GM18861 (cell line): ENCODE results near the gene NCOA6.

Source experiments
- ATAC-seq: cut with Tn5 transposase; IDR thresholded peaks from one replicate; pipeline ENCODE4 v1.9.1; 2021; ENCODE audit not compliant: unreplicated experiment

NCOA6 gene

DNA sequence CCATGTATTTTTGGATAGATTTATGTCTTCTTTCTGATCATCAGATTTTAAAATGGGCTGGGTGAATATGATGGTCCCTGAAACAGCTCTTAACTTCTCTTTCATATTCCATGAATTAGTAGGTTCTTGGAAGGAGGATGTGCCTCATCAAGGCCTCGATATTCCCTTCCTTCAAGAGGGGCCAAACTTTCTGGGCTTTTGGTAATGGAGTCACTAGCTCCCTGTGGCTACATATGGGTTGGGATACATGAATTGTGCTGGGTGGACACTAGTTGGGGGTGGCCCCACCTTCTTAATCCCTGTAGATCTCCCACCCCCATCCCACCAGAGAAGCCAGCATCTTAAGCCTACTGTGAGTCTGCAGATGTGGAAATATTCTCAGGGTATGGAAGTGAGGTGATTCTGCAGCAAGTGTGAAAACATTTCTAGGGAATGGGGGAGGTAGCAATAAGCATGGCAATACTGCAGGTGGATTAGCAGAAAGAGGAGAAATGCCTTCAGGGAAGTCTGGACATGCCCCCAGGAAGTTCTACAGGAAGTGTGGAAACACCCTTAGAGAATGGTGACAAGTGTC is 119.1 kb downstream of the NCOA6 start:
- no peak for ATAC-seq

- no peak for ATAC-seq
Observed at GRCh38 chr20:34705397-34706301, 119.8 kb downstream of the NCOA6 start.

GRCh38 chr20:34705008-34705396 is 120.4 kb downstream of the NCOA6 start:
- ATAC-seq: no peak

GRCh38 chr20:34704177-34705007 is 121.1 kb downstream of the NCOA6 start, which contains the start of gene TP53INP2:
TSS of gene TP53INP2 (plus strand) at chr20:34704344. CDS start at chr20:34708740, 4,396 bp downstream.
- peak; percentile 37 for ATAC-seq

- no peak for ATAC-seq
Observed at GRCh38 chr20:34703424-34704176, 121.9 kb downstream of the NCOA6 start.

DNA sequence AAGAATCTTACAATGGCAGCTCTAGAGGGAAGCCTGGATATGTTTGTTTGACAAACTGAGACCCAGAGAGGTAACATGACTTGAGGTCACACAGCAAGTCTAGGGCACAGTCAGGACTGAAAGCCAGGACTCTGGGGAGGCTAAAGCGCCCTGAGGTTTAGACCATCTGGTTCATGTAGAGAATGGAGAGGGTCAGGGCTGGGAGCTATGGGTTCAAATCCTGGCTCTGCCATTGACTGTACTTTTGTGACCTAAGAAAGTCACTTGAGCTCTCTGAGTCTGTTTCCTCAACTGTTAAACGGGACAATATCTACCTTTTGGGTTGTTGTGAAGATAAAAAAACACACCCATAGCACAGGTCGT is 122.4 kb downstream of the NCOA6 start:
- ATAC-seq: no peak

DNA sequence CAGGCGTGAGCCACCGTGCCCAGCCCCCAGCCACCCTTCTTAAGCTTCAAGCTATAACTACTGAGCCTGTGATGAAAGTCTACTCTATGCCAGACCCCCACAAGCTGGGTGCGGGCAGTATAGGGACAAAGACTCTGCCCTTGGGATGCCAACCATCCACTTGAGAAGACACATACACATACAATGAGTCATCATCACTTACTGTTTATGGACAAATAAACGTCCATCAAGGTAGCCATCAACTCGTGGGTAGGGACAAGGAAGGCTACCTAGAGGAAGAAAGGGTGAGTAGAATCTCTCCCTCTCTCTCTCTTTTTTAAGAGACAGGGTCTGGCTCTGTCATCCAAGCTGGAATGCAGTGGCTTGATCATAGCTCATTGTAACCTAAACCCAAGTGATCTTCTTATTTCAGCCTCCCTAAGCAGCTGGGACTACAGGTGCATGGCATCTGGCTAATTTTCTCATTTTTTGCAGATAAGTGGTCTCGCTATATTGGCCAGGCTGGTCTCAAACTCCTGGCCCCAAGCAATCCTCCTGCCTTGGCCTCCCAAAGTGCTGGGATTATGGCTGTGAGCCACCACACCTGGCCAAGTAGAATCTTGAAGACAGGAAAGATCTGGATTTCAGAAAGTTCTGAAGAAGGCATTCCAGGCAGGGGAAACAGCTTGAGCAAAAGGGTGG is 123.9 kb downstream of the NCOA6 start:
- no peak for ATAC-seq

- ATAC-seq: no peak
Observed at GRCh38 chr20:34693414-34693813, 132.0 kb downstream of the NCOA6 start.

- ATAC-seq: no peak
Observed at GRCh38 chr20:34691838-34692237, 133.6 kb downstream of the NCOA6 start.

- ATAC-seq: no peak
Observed at GRCh38 chr20:34689486-34689885, 136.0 kb downstream of the NCOA6 start.

GRCh38 chr20:34683667-34684066 is 141.8 kb downstream of the NCOA6 start:
- no peak for ATAC-seq

GRCh38 chr20:34680586-34681175 is 144.8 kb downstream of the NCOA6 start:
- no peak for ATAC-seq

DNA sequence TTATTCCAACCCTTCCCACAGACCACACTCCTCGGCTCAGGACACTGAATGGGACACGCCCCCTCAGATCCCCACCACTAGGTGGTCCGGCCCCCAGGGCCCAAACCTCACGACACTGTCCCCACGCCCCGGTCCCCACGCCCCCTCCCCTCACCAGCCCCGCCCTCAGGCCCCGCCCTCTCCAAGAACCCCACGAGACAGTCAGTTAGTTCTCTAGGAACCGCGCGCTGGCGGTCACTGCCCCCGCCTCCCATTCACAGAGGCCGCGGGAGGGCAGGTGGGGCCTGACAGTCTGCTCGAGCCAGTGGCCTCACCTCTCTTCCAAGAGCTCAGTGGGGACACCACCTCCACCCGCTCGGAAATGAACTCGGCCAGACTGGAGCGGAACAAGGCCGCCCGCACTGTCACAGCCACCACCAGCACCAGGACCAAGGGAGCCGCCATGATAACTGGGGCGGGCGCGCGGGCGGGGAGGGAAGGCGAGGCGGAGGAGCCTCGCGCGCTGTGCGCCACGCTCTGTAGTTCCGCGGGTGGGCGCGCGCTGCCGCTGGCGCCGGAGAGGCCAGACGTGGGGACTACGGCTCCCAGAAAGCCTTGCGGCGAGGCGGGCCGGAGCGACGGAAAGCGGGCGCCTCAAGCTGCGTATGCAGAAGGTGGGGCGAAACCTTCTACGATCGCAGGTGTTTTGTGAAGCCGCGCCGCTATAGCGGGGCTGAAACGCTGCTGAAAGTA is 148.6 kb downstream of the NCOA6 start, which contains the start of gene PIGU:
TSS of gene PIGU (minus strand) at position 451 of the 732 bp plus-strand sequence. CDS start at position 444, 7 bp downstream.
- ATAC-seq: peak; percentile 95

DNA sequence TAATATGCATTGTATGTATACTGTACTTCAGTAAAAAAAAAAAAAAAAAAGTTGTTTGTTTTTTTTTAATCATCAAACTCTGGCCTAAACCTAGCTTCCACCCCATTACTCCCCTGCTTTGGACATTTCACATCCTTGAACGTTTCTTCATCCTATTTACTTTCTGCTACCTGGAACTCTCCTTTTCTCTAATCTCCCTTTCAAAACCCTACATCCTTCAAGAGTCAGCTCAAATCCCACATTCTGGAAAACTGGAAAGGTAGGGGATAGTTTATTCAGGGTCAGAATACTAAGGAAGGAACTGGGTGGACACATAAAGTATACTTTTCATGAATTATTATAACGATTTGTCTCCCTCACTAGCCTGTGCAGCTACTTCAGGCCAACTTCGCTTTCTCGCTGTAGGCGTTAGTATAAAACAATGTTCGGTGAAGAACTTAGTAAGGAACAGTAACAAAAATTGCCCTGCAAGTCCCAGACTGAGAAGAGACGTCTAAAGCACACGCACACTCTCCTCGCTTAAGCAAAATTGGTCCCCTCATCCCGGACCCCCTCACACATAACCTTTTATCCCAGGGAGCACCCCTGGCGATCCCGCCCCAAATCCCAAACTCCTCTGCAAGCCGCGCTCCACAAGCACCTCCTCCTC is 149.3 kb downstream of the NCOA6 start:
- ATAC-seq: no peak

GRCh38 chr20:34675561-34675960 is 149.9 kb downstream of the NCOA6 start:
- no peak for ATAC-seq

DNA sequence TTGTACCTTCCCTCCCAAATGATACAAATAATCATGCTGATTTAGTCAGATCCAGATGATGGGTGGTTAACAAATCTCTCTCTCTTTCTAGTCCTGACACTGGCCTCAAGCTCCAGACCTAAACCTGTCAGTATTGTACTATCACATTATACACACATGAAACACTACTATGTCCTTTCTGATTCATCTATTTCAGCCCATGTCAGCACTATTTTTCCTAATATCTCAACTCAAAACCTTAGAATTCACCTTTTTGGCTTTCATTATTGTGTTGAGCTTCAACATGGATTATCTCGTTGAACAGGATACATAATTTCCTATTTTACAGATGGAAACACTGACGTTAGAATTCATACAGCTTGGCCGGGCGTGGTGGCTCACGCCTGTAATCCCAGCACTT is 152.0 kb downstream of the NCOA6 start:
- no peak for ATAC-seq

DNA sequence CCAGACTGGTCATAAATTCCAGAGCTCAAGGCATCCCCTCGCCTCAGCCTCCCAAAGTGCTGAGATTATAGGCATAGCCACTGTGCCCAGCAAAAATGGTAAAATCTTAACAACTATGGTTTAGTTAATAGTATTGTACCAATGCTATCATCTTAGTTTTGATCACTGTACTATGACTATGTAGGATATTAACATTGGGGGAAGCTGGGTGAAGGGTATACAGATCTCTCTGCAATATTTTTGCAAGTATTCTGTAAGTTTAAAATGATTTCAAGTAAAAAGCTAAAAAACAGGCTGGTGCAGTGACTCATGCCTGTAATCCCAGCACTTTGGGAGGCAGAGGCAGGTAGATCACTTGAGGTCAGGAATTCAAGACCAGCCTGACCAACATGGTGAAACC is 156.4 kb downstream of the NCOA6 start:
- ATAC-seq: no peak
